GM12801 (cell line): ENCODE data around the gene UMAD1.

Experiments
- TF ChIP-seq, protein P1 (sequence below): IDR thresholded peaks from one replicate; pipeline ENCODE4 v1.5.1; 2011; ENCODE audit warnings: control low read depth; ENCODE audit not compliant: insufficient read length; ENCODE audit errors: extremely low read depth

Gene UMAD1

DNA sequence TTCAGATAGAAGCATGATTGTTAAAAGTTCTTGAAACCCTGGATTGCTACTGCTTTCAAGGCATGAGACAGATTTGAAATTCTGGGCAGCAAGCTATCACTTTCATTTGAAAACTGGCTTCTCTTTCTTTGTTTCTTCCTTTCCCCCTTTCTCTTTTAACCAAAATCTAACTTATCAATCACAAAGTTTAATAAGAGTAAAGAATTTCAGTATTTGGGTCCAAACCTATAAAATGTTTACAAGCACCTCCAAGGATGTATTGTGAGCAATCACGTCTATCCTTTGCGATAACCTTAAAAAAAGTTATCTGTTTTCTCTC is 99.4 kb downstream of the UMAD1 start:
- TF ChIP-seq, protein P1, sequence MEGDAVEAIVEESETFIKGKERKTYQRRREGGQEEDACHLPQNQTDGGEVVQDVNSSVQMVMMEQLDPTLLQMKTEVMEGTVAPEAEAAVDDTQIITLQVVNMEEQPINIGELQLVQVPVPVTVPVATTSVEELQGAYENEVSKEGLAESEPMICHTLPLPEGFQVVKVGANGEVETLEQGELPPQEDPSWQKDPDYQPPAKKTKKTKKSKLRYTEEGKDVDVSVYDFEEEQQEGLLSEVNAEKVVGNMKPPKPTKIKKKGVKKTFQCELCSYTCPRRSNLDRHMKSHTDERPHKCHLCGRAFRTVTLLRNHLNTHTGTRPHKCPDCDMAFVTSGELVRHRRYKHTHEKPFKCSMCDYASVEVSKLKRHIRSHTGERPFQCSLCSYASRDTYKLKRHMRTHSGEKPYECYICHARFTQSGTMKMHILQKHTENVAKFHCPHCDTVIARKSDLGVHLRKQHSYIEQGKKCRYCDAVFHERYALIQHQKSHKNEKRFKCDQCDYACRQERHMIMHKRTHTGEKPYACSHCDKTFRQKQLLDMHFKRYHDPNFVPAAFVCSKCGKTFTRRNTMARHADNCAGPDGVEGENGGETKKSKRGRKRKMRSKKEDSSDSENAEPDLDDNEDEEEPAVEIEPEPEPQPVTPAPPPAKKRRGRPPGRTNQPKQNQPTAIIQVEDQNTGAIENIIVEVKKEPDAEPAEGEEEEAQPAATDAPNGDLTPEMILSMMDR: no peak

DNA sequence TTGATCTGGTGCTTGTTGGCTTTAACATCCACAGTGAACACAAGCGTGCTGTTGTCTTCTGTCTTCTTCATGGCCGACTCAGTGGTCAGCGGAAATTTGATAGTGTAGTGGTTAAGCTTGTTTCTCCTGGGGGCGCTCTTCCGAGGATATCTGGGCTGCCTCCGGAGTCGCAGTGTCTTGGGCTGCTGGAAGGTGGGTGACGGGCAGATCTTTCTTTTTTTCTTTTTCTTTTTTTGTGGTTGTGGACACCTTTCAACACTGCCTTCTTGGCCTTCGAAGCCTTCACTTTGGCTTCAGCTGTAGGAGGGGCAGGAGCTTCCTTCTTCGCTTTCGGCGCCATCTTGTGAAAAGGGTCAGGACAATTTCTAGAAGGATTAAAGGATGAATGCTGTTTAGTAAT is 101.7 kb downstream of the UMAD1 start:
- TF ChIP-seq, protein P1: no peak

DNA sequence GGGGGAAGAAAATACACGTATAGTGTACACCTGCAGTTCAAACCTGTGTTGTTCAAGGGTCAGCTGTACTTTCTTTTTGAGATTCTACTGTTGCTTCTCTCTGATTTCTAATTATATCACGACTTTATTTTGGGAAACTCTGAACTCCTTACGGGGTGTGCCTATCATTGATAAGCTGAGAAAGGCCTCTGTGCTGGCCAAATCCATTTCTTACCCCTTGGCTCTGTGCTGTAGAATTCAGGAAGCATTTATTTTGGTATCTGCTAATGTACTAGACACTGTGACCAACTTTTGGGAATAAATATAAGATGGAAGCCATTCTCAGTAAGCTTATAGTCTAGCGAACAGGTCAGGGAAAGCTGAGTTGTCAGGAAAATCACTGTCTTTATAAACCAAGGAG is 104.7 kb downstream of the UMAD1 start:
- TF ChIP-seq, protein P1: no peak

DNA sequence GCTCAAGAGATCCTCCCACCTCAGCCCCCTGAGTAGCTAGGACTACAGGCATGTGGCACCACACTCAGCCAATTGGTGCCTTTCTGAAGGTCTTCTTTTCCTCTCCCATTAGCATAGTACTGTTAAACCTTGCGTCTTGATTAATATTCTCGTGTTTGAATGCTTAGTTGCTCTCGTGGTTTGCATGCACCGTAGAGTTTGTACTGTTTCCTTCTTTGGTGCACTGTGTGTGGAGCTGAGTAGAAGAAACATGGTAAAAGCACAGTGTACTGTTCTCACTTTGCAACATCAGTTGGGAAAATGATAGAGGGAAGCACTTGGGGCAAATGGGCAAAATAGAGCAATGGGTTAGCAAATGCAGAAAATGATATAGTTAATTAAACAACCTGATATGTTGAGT is 105.4 kb downstream of the UMAD1 start:
- TF ChIP-seq, protein P1: no peak

DNA sequence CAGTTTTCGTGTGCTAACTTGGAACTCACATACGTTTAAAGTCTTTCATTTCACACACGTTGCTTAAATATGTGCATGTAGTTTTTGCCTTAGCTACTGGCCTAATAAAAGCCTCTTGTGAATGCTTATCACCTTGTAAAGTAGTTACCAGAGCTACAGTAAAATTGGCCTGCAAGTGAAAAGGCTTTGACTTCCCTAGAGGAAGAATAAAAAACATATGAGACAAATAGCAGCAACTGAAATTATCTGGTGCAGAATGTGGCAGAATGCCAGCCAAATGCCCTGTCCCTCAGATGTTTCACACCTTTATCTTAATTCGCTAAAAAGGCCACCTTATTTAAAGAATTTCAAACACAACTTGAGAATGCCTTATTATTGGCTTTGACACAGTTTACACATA is 105.9 kb downstream of the UMAD1 start:
- TF ChIP-seq, protein P1: no peak

DNA sequence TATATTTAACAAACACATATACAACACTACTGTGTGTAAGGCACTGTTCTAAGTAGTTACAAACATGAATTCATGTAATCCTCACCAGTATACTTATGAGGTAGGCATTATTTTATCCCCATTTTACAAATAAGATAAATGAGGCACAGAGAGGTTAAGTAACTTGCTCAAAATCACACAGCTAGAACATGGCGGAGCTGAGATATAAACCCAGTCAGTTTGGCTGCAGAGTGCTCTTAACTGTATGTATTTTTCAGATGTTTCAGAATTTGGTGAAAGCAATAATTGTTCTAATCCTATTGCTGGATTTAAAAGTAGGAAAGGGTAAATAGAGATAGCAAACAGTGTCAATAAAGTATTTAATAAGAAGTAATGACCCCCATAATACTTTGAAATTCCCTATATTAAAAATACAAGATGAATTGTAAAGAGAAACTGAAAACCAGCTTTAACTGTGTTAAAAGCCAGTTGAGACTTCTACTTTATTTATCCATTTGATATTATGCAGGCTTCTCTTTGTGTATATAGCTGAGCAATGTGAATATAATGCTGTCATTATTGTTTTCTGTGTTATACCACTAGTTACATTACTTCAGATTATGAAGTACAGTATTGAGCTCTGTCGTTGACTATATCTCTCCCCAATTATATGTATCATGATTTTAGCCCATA is 110.2 kb downstream of the UMAD1 start:
- TF ChIP-seq, protein P1: no peak

DNA sequence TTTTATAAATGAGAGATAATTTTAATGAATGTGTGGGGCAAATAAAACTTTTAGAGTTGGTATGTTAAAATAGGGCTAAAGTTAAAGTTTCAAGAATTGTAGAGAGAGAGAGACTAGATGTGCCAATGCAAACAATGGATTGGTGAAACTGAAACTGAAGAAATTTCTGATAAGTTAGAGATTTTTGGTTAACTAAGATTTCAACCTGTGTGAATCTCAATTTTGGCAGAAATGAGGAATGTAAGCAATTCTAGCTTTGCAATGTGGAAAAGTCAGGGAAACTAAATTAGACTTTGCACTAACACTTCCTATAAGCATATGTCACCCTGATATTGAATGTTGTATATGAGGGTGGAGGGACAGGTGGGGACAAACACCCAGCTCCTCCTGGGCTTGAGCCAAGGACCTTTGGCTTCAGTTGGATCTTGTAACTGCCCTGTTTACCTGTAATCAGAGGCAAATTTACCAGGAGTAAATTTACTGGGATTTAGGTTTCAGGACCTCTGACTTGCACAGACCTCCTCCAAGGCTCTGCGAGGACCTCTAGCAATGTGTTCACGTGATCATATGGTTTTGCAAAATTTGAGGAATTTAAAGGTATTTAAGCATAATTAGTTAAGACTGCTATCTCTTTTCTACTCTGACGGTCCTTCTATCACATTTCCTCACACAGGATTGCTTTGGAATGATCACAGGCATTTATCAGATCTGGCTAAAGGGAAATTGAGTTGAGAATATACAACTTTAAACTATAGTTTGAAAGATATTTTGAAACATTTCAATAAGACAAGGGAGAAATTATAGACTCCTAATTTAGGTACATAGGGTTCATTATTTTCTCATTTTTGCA is 110.9 kb downstream of the UMAD1 start:
- TF ChIP-seq, protein P1: no peak
